HG03060 (cell line): ENCODE measurements around the gene BAMBI.

Experiments used
- ATAC-seq: cut with Tn5 transposase; IDR thresholded peaks from one replicate; pipeline ENCODE4 v1.9.1; 2021; ENCODE audit warnings: low read depth, moderate number of reproducible peaks; ENCODE audit not compliant: unreplicated experiment

BAMBI gene

GRCh38 chr10:28669227-28670173, 7.8 kb upstream of the BAMBI start:
- ATAC-seq = no peak

GRCh38 chr10:28674782-28675181, 2.5 kb upstream of the BAMBI start:
- no peak for ATAC-seq

- ATAC-seq = no peak
Measured at GRCh38 chr10:28676326-28676967, 874 bp upstream of the BAMBI start.

- ATAC-seq = no peak
Measured at GRCh38 chr10:28677888-28678686, 766 bp downstream of the BAMBI start.

- ATAC-seq = no peak
Measured at GRCh38 chr10:28678687-28679457, 1.6 kb downstream of the BAMBI start.

- no peak for ATAC-seq
Measured at GRCh38 chr10:28679581-28680357, 2.4 kb downstream of the BAMBI start.

GRCh38 chr10:28680358-28680752, 3.0 kb downstream of the BAMBI start:
- ATAC-seq = no peak

- no peak for ATAC-seq
Measured at GRCh38 chr10:28681291-28681763, 4.0 kb downstream of the BAMBI start.

GRCh38 chr10:28681928-28682750, 4.8 kb downstream of the BAMBI start:
- ATAC-seq = no peak

- ATAC-seq = no peak
Measured at GRCh38 chr10:28684157-28684985, 7.0 kb downstream of the BAMBI start.

- ATAC-seq = no peak
Measured at GRCh38 chr10:28684986-28685580, 7.8 kb downstream of the BAMBI start.

GRCh38 chr10:28685717-28686116, 8.4 kb downstream of the BAMBI start:
- no peak for ATAC-seq

- ATAC-seq = no peak
Measured at GRCh38 chr10:28686835-28687682, 9.7 kb downstream of the BAMBI start.

- ATAC-seq = no peak
Measured at GRCh38 chr10:28687683-28688001, 10.3 kb downstream of the BAMBI start.

GRCh38 chr10:28690545-28690944, 13.2 kb downstream of the BAMBI start:
- no peak for ATAC-seq

- ATAC-seq = no peak
Measured at GRCh38 chr10:28691187-28691694, 13.9 kb downstream of the BAMBI start.
